Neural cell (in vitro differentiated cells): ENCODE results near the gene TNFAIP3.

Experiments
- CTCF ChIP-seq: fragments of 450-650 bp; IDR thresholded peaks from 2 replicates; pipeline ENCODE4 v1.5.1; 2014; ENCODE audit warnings: antibody characterized with exemption, mild to moderate bottlenecking, moderate library complexity; ENCODE audit not compliant: poor library complexity, severe bottlenecking
- EZH2 ChIP-seq: fragments of 200-600, 300-800 bp; shearing (Covaris generic), sonication (generic); IDR thresholded peaks from 2 replicates; pipeline ENCODE4 v1.6.1; 2014; ENCODE audit warnings: antibody characterized with exemption, low read length, borderline replicate concordance, mild to moderate bottlenecking; ENCODE audit not compliant: insufficient read depth, poor library complexity, severe bottlenecking
- MXI1 ChIP-seq: fragments of 450-650 bp; conservative IDR thresholded peaks from 2 replicates; pipeline ENCODE4 v1.6.1; 2014; ENCODE audit warnings: antibody characterized with exemption, mild to moderate bottlenecking; ENCODE audit not compliant: poor library complexity, severe bottlenecking
- POLR2AphosphoS5 ChIP-seq: IDR thresholded peaks from 2 replicates; pipeline ENCODE4 v1.6.1; 2012
- RAD21 ChIP-seq: fragments of 450-650 bp; conservative IDR thresholded peaks from 2 replicates; pipeline ENCODE4 v1.6.1; 2014; ENCODE audit warnings: antibody characterized with exemption, mild to moderate bottlenecking, moderate library complexity
- REST ChIP-seq: IDR thresholded peaks from 2 replicates; pipeline ENCODE4 v1.6.1; 2012; ENCODE audit warnings: borderline replicate concordance
- TAF1 ChIP-seq: IDR thresholded peaks from 2 replicates; pipeline ENCODE4 v1.6.1; 2012; ENCODE audit warnings: low read depth

- TF ChIP-seq CTCF = no peak
- no peak for TF ChIP-seq MXI1
- TF ChIP-seq POLR2AphosphoS5 = no peak
- no peak for TF ChIP-seq RAD21
- TF ChIP-seq EZH2 = no peak
- TF ChIP-seq TAF1 = no peak
- TF ChIP-seq REST = no peak
These were observed 15.3 kb downstream of the TNFAIP3 start for GRCh38 chr6:137882225-137882961.
